Measurements from ENCODE around the gene CDH15. TPM values are rescaled to one million over a fixed set of nuclear protein-coding genes. Genes with fewer than 3 reads are reported as not detected.

The CDH15 gene
- total and polyA plus RNA-seq, 2 of the 13 experiments (the other 11 are each of a cell fraction or from before 2014, with no cell fraction given): 0.74 to 2.2 TPM

DNA sequence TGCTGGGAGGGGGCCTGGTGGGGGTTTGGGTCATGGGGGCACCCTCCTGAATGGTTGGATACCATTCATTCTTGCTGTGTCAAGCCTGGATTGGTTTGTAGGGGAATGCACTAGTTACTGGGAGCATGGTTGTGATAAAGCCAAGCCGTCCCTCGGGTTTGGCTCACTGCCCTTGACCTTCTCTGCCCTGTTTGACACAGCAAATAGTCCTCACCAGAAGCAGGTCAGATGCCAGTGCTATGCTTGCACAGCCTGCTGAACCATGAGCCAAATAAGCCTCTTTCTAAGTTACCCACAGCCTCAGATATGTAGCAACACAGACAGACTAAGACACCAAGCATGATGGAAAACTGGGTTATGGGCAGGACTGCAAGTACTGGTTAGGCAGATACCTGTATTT is 60.6 kb downstream of the CDH15 start (continued):
- TF ChIP-seq, protein P1, sequence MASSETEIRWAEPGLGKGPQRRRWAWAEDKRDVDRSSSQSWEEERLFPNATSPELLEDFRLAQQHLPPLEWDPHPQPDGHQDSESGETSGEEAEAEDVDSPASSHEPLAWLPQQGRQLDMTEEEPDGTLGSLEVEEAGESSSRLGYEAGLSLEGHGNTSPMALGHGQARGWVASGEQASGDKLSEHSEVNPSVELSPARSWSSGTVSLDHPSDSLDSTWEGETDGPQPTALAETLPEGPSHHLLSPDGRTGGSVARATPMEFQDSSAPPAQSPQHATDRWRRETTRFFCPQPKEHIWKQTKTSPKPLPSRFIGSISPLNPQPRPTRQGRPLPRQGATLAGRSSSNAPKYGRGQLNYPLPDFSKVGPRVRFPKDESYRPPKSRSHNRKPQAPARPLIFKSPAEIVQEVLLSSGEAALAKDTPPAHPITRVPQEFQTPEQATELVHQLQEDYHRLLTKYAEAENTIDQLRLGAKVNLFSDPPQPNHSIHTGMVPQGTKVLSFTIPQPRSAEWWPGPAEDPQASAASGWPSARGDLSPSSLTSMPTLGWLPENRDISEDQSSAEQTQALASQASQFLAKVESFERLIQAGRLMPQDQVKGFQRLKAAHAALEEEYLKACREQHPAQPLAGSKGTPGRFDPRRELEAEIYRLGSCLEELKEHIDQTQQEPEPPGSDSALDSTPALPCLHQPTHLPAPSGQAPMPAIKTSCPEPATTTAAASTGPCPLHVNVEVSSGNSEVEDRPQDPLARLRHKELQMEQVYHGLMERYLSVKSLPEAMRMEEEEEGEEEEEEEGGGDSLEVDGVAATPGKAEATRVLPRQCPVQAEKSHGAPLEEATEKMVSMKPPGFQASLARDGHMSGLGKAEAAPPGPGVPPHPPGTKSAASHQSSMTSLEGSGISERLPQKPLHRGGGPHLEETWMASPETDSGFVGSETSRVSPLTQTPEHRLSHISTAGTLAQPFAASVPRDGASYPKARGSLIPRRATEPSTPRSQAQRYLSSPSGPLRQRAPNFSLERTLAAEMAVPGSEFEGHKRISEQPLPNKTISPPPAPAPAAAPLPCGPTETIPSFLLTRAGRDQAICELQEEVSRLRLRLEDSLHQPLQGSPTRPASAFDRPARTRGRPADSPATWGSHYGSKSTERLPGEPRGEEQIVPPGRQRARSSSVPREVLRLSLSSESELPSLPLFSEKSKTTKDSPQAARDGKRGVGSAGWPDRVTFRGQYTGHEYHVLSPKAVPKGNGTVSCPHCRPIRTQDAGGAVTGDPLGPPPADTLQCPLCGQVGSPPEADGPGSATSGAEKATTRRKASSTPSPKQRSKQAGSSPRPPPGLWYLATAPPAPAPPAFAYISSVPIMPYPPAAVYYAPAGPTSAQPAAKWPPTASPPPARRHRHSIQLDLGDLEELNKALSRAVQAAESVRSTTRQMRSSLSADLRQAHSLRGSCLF (CRISPR knock-in tag; IDR thresholded peaks at IDR 0.05; ENCODE audit: borderline replicate concordance): no peak
- TF ChIP-seq MXI1 (IDR thresholded peaks at IDR 0.05; ENCODE audit: borderline replicate concordance, low read depth, low read length): peak; percentile 70; the same call in 1 of the 3 replicates
- no peak for TF ChIP-seq AHR (CRISPR knock-in tag; IDR thresholded peaks at IDR 0.05)
- peak; percentile 69; the same call in 1 of the 2 replicates for TF ChIP-seq IRF2 (CRISPR knock-in tag; IDR thresholded peaks at IDR 0.05)
- no peak for TF ChIP-seq KAT2B (IDR thresholded peaks at IDR 0.05; ENCODE audit: borderline replicate concordance, low read depth, low read length)
- peak; percentile 90 for TF ChIP-seq ZNF614 (CRISPR knock-in tag; IDR thresholded peaks at IDR 0.05; ENCODE audit: borderline replicate concordance)
- peak; percentile 31; the same call in 1 of the 2 replicates for TF ChIP-seq ERF (CRISPR knock-in tag; IDR thresholded peaks at IDR 0.05)
- TF ChIP-seq ZNF431 (CRISPR knock-in tag; IDR thresholded peaks at IDR 0.05; ENCODE audit: borderline replicate concordance, low read depth): 0 out of 2 replicates have a peak, but pooled peaks have one; percentile 57
- no peak for TF ChIP-seq NFRKB (IDR thresholded peaks at IDR 0.05)
- TF ChIP-seq ZNF563 (CRISPR knock-in tag; IDR thresholded peaks at IDR 0.05): no peak
- TF ChIP-seq, protein P2, sequence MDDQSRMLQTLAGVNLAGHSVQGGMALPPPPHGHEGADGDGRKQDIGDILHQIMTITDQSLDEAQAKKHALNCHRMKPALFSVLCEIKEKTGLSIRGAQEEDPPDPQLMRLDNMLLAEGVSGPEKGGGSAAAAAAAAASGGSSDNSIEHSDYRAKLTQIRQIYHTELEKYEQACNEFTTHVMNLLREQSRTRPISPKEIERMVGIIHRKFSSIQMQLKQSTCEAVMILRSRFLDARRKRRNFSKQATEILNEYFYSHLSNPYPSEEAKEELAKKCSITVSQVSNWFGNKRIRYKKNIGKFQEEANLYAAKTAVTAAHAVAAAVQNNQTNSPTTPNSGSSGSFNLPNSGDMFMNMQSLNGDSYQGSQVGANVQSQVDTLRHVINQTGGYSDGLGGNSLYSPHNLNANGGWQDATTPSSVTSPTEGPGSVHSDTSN (CRISPR knock-in tag; IDR thresholded peaks at IDR 0.05; ENCODE audit: borderline replicate concordance): no peak
- TF ChIP-seq NFE2L2 (IDR thresholded peaks at IDR 0.05; ENCODE audit: low read length): no peak; the same call in 1 of the 2 replicates
- TF ChIP-seq ZNF333 (CRISPR knock-in tag; IDR thresholded peaks at IDR 0.05; ENCODE audit: borderline replicate concordance): no peak
- TF ChIP-seq XRCC5 (optimal IDR thresholded peaks at IDR 0.05; ENCODE audit: low read length): no peak
- TF ChIP-seq, protein P3, sequence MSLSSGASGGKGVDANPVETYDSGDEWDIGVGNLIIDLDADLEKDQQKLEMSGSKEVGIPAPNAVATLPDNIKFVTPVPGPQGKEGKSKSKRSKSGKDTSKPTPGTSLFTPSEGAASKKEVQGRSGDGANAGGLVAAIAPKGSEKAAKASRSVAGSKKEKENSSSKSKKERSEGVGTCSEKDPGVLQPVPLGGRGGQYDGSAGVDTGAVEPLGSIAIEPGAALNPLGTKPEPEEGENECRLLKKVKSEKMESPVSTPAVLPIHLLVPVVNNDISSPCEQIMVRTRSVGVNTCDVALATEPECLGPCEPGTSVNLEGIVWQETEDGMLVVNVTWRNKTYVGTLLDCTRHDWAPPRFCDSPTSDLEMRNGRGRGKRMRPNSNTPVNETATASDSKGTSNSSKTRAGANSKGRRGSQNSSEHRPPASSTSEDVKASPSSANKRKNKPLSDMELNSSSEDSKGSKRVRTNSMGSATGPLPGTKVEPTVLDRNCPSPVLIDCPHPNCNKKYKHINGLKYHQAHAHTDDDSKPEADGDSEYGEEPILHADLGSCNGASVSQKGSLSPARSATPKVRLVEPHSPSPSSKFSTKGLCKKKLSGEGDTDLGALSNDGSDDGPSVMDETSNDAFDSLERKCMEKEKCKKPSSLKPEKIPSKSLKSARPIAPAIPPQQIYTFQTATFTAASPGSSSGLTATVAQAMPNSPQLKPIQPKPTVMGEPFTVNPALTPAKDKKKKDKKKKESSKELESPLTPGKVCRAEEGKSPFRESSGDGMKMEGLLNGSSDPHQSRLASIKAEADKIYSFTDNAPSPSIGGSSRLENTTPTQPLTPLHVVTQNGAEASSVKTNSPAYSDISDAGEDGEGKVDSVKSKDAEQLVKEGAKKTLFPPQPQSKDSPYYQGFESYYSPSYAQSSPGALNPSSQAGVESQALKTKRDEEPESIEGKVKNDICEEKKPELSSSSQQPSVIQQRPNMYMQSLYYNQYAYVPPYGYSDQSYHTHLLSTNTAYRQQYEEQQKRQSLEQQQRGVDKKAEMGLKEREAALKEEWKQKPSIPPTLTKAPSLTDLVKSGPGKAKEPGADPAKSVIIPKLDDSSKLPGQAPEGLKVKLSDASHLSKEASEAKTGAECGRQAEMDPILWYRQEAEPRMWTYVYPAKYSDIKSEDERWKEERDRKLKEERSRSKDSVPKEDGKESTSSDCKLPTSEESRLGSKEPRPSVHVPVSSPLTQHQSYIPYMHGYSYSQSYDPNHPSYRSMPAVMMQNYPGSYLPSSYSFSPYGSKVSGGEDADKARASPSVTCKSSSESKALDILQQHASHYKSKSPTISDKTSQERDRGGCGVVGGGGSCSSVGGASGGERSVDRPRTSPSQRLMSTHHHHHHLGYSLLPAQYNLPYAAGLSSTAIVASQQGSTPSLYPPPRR (CRISPR knock-in tag; IDR thresholded peaks at IDR 0.05; ENCODE audit: borderline replicate concordance): peak; percentile 82; the same call in 1 of the 2 replicates
- TF ChIP-seq ZC3H13 (CRISPR knock-in tag; IDR thresholded peaks at IDR 0.05): peak; percentile 67; the same call in 1 of the 2 replicates
- peak; percentile 51; the same call in 1 of the 2 replicates for TF ChIP-seq NCOR1 (IDR thresholded peaks at IDR 0.05; ENCODE audit: borderline replicate concordance, low read length)
- TF ChIP-seq RXRA (CRISPR knock-in tag; IDR thresholded peaks at IDR 0.05): peak; percentile 96
- peak; percentile 55; the same call in 1 of the 2 replicates for TF ChIP-seq MEIS1 (CRISPR knock-in tag; IDR thresholded peaks at IDR 0.05; ENCODE audit: borderline replicate concordance)
